ENCODE data around the gene TRIM14. TPM values are rescaled to one million over a fixed set of nuclear protein-coding genes. Genes with fewer than 3 reads are reported as not detected.

Gene TRIM14
- total and polyA plus RNA-seq, 2 of the 4 experiments (the other 2 are of a cell fraction) = 3.0 to 8.5 TPM

- H3K4me2 ChIP-seq (ENCODE audit: low read depth, low read length) = no peak overlapping the region
- H3K9me1 ChIP-seq (ENCODE audit: insufficient read depth, low read length) = no peaks in the 10 kb centered on the region; the same call in 1 of the 2 replicates
- peaks cover 1% of the 10 kb centered on the region; the same call in 1 of the 2 replicates for H3K36me3 ChIP-seq (ENCODE audit: control insufficient read depth, insufficient read depth, low read length)
- no peak overlapping the region for H2AK9ac ChIP-seq (replicated peaks; ENCODE audit: low read depth, low read length, poor library complexity)
- no peak for DNase-seq
- H3K4me1 ChIP-seq (ENCODE audit: control insufficient read depth, insufficient read depth, low read length) = no peaks in the 10 kb centered on the region
- no peak overlapping the region for H2AK5ac ChIP-seq (ENCODE audit: low read depth, low read length)
- WGBS, 2 experiments (ENCODE audit: extremely low coverage in 2 of 2, insufficient read length in 1 of 2) = 83% methylated on average over 1 of the region's 4 CpGs; no CpG with 5 or more reads in 1 of the 2 experiments
- H4K20me1 ChIP-seq (ENCODE audit: insufficient read depth, low read length) = no peaks in the 10 kb centered on the region
- no peaks in the 10 kb centered on the region for H3K27me3 ChIP-seq (ENCODE audit: control insufficient read depth, insufficient read depth, low read length)
- TF ChIP-seq FOS (IDR thresholded peaks at IDR 0.05; ENCODE audit: low read depth, low read length) (no peak), CHD1 (IDR thresholded peaks at IDR 0.05; ENCODE audit: low read depth, low read length) (no peak), MAFK (IDR thresholded peaks at IDR 0.05; ENCODE audit: low read depth, low read length) (no peak), MXI1 (IDR thresholded peaks at IDR 0.05; ENCODE audit: borderline replicate concordance, low read depth, low read length) (no peak), MAZ (IDR thresholded peaks at IDR 0.05; ENCODE audit: borderline replicate concordance, low read depth, low read length) (no peak), NFE2L2 (IDR thresholded peaks at IDR 0.05; ENCODE audit: low read depth, low read length) (no peak), RFX5 (IDR thresholded peaks at IDR 0.05; ENCODE audit: low read depth, low read length) (no peak), CEBPB (IDR thresholded peaks at IDR 0.05; ENCODE audit: low read depth, low read length) (no peak), BHLHE40 (IDR thresholded peaks at IDR 0.05; ENCODE audit: low read depth, low read length) (no peak), SMC3 (IDR thresholded peaks at IDR 0.05; ENCODE audit: low read depth, low read length) (no peak), RCOR1 (IDR thresholded peaks at IDR 0.05; ENCODE audit: insufficient replicate concordance, low read length) (no peak), ELK1 (IDR thresholded peaks at IDR 0.05; ENCODE audit: borderline replicate concordance, low read depth, low read length) (no peak), RAD21 (IDR thresholded peaks at IDR 0.05; ENCODE audit: low read length) (no peak), POLR2A (IDR thresholded peaks at IDR 0.05; ENCODE audit: low read depth, low read length) (no peak)
- TF ChIP-seq, protein P1, sequence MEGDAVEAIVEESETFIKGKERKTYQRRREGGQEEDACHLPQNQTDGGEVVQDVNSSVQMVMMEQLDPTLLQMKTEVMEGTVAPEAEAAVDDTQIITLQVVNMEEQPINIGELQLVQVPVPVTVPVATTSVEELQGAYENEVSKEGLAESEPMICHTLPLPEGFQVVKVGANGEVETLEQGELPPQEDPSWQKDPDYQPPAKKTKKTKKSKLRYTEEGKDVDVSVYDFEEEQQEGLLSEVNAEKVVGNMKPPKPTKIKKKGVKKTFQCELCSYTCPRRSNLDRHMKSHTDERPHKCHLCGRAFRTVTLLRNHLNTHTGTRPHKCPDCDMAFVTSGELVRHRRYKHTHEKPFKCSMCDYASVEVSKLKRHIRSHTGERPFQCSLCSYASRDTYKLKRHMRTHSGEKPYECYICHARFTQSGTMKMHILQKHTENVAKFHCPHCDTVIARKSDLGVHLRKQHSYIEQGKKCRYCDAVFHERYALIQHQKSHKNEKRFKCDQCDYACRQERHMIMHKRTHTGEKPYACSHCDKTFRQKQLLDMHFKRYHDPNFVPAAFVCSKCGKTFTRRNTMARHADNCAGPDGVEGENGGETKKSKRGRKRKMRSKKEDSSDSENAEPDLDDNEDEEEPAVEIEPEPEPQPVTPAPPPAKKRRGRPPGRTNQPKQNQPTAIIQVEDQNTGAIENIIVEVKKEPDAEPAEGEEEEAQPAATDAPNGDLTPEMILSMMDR (conservative IDR thresholded peaks at IDR 0.05; ENCODE audit: low read depth, low read length) = no peak
- TF ChIP-seq, protein P2, sequence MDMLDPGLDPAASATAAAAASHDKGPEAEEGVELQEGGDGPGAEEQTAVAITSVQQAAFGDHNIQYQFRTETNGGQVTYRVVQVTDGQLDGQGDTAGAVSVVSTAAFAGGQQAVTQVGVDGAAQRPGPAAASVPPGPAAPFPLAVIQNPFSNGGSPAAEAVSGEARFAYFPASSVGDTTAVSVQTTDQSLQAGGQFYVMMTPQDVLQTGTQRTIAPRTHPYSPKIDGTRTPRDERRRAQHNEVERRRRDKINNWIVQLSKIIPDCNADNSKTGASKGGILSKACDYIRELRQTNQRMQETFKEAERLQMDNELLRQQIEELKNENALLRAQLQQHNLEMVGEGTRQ (IDR thresholded peaks at IDR 0.05; ENCODE audit: low read depth, low read length) = no peak
- no peak overlapping the region for H3K4ac ChIP-seq (ENCODE audit: low read depth, low read length)
- no peak overlapping the region for H2AFZ ChIP-seq (replicated peaks; ENCODE audit: low read length, poor library complexity)
- no peak overlapping the region for H3K14ac ChIP-seq (replicated peaks; ENCODE audit: low read depth, low read length)
- no peak overlapping the region for H4K8ac ChIP-seq (ENCODE audit: low read depth in 2 of 2, low read length in 2 of 2)
- H2BK15ac ChIP-seq (ENCODE audit: low read depth, low read length) = no peak overlapping the region
- dilution Hi-C loops (cut with HindIII; ENCODE audit: low sequenced_read_pairs, unreplicated experiment) = no loop called here
- ChIA-PET POLR2A (ENCODE audit: unreplicated experiment) (no interaction called here), CTCF (no interaction called here)
- ATAC-seq (ENCODE audit: low read depth) = no peak
- no peak overlapping the region for H3K4me3 ChIP-seq (ENCODE audit: insufficient read depth, low read depth, low read length)
- H2BK20ac ChIP-seq (ENCODE audit: low read depth, low read length) = no peak overlapping the region
- in situ Hi-C loops (cut with MboI; ENCODE audit: low sequenced_read_pairs) = no loop called here
- H4K91ac ChIP-seq (ENCODE audit: insufficient read depth, low read depth, low read length) = no peak overlapping the region
- no peak overlapping the region for H3K9ac ChIP-seq (ENCODE audit: low read depth, low read length)
- intact Hi-C loops (cut with micrococcal nuclease) = no loop called here
- BruUV-seq (replicated peaks) = no TSS peak
- no peak overlapping the region for H3K56ac ChIP-seq (ENCODE audit: extremely low read depth, insufficient read depth, low read length)
- no peak overlapping the region for H2BK5ac ChIP-seq (ENCODE audit: low read depth, low read length, poor library complexity, severe bottlenecking)
- no peak overlapping the region for H3K23ac ChIP-seq (ENCODE audit: low read depth, low read length)
- no peaks in the 10 kb centered on the region for H3K9me3 ChIP-seq (ENCODE audit: control insufficient read depth, insufficient read depth, low read length)
- no peak overlapping the region for H3K27ac ChIP-seq (ENCODE audit: insufficient read depth, low read length)
- no peaks in the 10 kb centered on the region for H3K79me1 ChIP-seq (ENCODE audit: low read depth in 1 of 2, low read length in 2 of 2)
- H3K18ac ChIP-seq (ENCODE audit: low read depth, low read length) = no peak overlapping the region
- H2BK120ac ChIP-seq (ENCODE audit: low read depth, low read length) = no peak overlapping the region
- no peak overlapping the region for H4K5ac ChIP-seq (ENCODE audit: low read depth, low read length)
These were observed 24.7 kb downstream of the TRIM14 start for GRCh38 chr9:98094316-98094715.

Data from IMR-90 (cell line).